ENCODE data around the gene TTC23.

TTC23 gene

GRCh38 chr15:99249270-99249841 lies at the start of gene TTC23:
Gene TTC23, minus strand, starts transcription at chr15:99249581. Its CDS starts 20,869 bp downstream, at chr15:99228712.
- DNase-seq (ENCODE audit: low spot score) = peak; percentile 63

- DNase-seq (ENCODE audit: low spot score) = no peak
Measured at GRCh38 chr15:99296386-99296785, 47.0 kb upstream of the TTC23 start.

GRCh38 chr15:99295840-99296239 lies 46.5 kb upstream of the TTC23 start:
- DNase-seq (ENCODE audit: low spot score) = peak; percentile 14

- DNase-seq (ENCODE audit: low spot score) = no peak
Measured at GRCh38 chr15:99291643-99292042, 42.3 kb upstream of the TTC23 start.

GRCh38 chr15:99283717-99284116 lies 34.3 kb upstream of the TTC23 start:
- no peak for DNase-seq (ENCODE audit: low spot score)

GRCh38 chr15:99282586-99282985 lies 33.2 kb upstream of the TTC23 start:
- DNase-seq (ENCODE audit: low spot score) = no peak

- no peak for DNase-seq (ENCODE audit: low spot score)
Measured at GRCh38 chr15:99282121-99282520, 32.7 kb upstream of the TTC23 start.

- DNase-seq (ENCODE audit: low spot score) = no peak
Measured at GRCh38 chr15:99279827-99280226, 30.4 kb upstream of the TTC23 start.

GRCh38 chr15:99279290-99279689 lies 29.9 kb upstream of the TTC23 start:
- DNase-seq (ENCODE audit: low spot score) = no peak

GRCh38 chr15:99275525-99276128 lies 26.2 kb upstream of the TTC23 start:
- DNase-seq (ENCODE audit: low spot score) = no peak

GRCh38 chr15:99275061-99275460 lies 25.7 kb upstream of the TTC23 start:
- no peak for DNase-seq (ENCODE audit: low spot score)

- no peak for DNase-seq (ENCODE audit: low spot score)
Measured at GRCh38 chr15:99273801-99274200, 24.4 kb upstream of the TTC23 start.

- no peak for DNase-seq (ENCODE audit: low spot score)
Measured at GRCh38 chr15:99268431-99268830, 19.1 kb upstream of the TTC23 start.

GRCh38 chr15:99267957-99268356 lies 18.6 kb upstream of the TTC23 start:
- no peak for DNase-seq (ENCODE audit: low spot score)

- DNase-seq (ENCODE audit: low spot score) = no peak
Measured at GRCh38 chr15:99265541-99266070, 16.2 kb upstream of the TTC23 start.

GRCh38 chr15:99264125-99264524 lies 14.7 kb upstream of the TTC23 start:
- no peak for DNase-seq (ENCODE audit: low spot score)

GRCh38 chr15:99257107-99257750 lies 7.8 kb upstream of the TTC23 start:
- peak; percentile 26 for DNase-seq (ENCODE audit: low spot score)

GRCh38 chr15:99253381-99254090 lies 4.2 kb upstream of the TTC23 start:
- DNase-seq (ENCODE audit: low spot score) = no peak

GRCh38 chr15:99252326-99252725 lies 2.9 kb upstream of the TTC23 start:
- DNase-seq (ENCODE audit: low spot score) = no peak

- DNase-seq (ENCODE audit: low spot score) = peak; percentile 83
Measured at GRCh38 chr15:99250857-99251841, 1.8 kb upstream of the TTC23 start, which contains the start of gene LRRC28. Gene LRRC28, plus strand, starts transcription at chr15:99251481. Its CDS starts 4,477 bp downstream, at chr15:99255958.

- DNase-seq (ENCODE audit: low spot score) = no peak
Measured at GRCh38 chr15:99250494-99250856, 1.1 kb upstream of the TTC23 start.
